ENCODE results near the gene BCAS3. TPM values are rescaled to one million over a fixed set of nuclear protein-coding genes. Genes with fewer than 3 reads are reported as not detected.

Gene BCAS3
- total RNA-seq, 1 donor from 2014 or later = 29.6 TPM

DNA sequence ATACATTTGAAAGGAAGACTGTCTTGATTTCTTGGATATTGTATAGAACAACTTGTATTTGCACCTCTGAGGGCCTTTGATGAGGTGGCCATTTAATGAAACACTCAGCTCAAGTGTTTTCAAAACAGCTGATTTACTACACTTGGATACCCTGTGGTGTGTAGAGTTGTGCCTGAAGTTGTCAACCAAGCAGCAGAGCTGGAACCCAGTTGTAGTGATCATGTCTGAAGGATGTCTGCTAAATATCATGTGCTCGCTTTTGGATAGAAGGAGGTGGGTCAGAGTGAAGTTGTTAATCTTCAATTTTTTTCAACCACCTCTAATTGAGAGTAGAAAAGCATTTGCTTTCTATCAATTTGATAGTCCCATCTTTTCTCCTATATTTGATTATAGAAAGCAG, 546.1 kb downstream of the BCAS3 start:
- Histone ChIP-seq H3K27ac (no peak overlapping the region), H3K9me3 (no peaks in the 10 kb centered on the region), H3K27me3 (ENCODE audit: low read depth) (no peaks in the 10 kb centered on the region), H3K36me3 (no peaks in the 10 kb centered on the region), H3K4me3 (no peak overlapping the region), H3K4me1 (peaks cover 20% of the 10 kb centered on the region)
- intact Hi-C loops (cut with DNase I) = no loop called here
- ATAC-seq = no peak
- TF ChIP-seq, protein P1, sequence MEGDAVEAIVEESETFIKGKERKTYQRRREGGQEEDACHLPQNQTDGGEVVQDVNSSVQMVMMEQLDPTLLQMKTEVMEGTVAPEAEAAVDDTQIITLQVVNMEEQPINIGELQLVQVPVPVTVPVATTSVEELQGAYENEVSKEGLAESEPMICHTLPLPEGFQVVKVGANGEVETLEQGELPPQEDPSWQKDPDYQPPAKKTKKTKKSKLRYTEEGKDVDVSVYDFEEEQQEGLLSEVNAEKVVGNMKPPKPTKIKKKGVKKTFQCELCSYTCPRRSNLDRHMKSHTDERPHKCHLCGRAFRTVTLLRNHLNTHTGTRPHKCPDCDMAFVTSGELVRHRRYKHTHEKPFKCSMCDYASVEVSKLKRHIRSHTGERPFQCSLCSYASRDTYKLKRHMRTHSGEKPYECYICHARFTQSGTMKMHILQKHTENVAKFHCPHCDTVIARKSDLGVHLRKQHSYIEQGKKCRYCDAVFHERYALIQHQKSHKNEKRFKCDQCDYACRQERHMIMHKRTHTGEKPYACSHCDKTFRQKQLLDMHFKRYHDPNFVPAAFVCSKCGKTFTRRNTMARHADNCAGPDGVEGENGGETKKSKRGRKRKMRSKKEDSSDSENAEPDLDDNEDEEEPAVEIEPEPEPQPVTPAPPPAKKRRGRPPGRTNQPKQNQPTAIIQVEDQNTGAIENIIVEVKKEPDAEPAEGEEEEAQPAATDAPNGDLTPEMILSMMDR (IDR thresholded peaks at IDR 0.05) = no peak
- DNase-seq = no peak

DNA sequence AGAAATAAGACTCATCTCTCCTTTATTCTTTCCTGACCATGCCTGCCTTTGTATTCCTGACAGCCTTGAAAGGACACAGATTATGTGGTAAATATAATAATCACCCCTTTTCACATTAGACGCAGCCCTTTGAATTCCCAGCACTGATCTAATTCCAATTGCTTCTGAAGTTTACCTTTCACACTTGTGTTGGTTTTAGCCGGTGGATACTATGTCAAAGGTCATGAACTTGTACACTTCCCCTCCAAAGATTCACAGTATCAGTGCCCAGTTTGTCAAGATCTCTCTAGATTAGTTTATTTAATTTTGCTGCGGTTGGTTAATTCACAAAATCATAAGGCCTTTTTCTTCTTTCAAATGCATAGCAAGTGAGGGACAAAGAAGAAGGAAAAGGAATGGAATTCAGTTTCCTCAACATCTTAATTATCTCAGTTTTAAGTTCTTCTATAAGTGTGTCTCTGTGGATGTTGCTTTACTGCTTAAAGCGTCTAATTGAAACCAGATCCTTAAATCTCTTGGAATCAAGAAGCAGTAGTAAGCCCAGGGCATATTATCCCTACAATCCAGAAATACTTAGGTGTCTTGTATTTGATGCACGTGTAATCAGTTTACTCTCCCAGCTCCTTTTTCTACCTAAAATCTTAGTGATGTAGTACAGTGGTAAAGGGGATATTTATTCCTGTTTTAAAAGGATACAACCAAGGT, 547.7 kb downstream of the BCAS3 start:
- DNase-seq (no peak), ATAC-seq (no peak)
- no peak overlapping the region for H3K27ac ChIP-seq
- H3K36me3 ChIP-seq = no peaks in the 10 kb centered on the region
- TF ChIP-seq, protein P1 (IDR thresholded peaks at IDR 0.05) = no peak
- no peaks in the 10 kb centered on the region for H3K9me3 ChIP-seq
- H3K4me1 ChIP-seq = peaks cover 15% of the 10 kb centered on the region
- no peak overlapping the region for H3K4me3 ChIP-seq
- intact Hi-C loops (cut with DNase I) = no loop called here
- no peaks in the 10 kb centered on the region for H3K27me3 ChIP-seq (ENCODE audit: low read depth)

DNA sequence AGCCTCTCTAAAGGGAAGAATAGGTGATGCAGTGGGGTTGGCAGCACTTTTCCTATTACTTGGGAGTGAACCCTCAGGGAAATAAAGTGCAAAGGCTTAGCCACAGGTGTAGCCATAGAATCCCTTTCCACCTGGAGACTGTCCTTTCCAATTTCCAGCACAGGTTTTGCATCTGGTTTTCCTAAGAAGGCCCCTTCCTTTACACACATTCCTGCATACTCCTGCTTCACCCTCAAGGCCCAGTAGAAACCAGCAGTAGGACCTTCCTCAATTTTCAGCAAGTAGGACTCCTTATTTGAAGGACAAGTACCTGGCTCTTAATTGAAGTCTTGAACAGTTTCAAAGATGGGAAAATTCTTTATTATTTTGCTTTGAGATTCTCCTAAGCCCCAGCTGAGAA, 550.2 kb downstream of the BCAS3 start:
- H3K4me3 ChIP-seq = no peak overlapping the region
- no peaks in the 10 kb centered on the region for H3K4me1 ChIP-seq
- no peaks in the 10 kb centered on the region for H3K36me3 ChIP-seq
- no peak for DNase-seq
- H3K27ac ChIP-seq = no peak overlapping the region
- TF ChIP-seq, protein P1 (IDR thresholded peaks at IDR 0.05) = no peak
- ATAC-seq = no peak
- intact Hi-C loops (cut with DNase I) = no loop called here
- no peaks in the 10 kb centered on the region for H3K9me3 ChIP-seq
- no peaks in the 10 kb centered on the region for H3K27me3 ChIP-seq (ENCODE audit: low read depth)

DNA sequence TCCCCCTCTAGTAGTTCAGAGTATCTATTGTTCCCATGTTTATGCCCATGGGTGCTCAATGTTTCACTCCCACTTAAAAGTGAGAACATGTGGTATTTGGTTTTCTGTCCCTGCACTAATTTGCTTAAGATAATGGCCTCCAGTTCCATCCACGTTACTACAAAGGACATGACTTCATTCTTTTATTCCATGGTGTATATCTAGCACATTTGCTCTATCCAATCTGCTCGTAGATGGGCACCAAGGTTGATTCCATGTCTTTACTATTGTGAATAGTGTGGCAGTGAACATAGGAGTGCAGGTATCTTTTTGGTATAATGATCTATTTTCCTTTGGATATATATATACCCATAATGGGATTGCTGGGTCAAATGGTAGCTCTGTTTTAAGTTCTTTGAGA, 552.8 kb downstream of the BCAS3 start:
- no peaks in the 10 kb centered on the region for H3K9me3 ChIP-seq
- DNase-seq = no peak
- H3K4me3 ChIP-seq = no peak overlapping the region
- no peak overlapping the region for H3K27ac ChIP-seq
- intact Hi-C loops (cut with DNase I) = no loop called here
- H3K4me1 ChIP-seq = peaks cover 6% of the 10 kb centered on the region
- H3K27me3 ChIP-seq (ENCODE audit: low read depth) = no peaks in the 10 kb centered on the region
- no peaks in the 10 kb centered on the region for H3K36me3 ChIP-seq
- TF ChIP-seq, protein P1 (IDR thresholded peaks at IDR 0.05) = no peak
- no peak for ATAC-seq

DNA sequence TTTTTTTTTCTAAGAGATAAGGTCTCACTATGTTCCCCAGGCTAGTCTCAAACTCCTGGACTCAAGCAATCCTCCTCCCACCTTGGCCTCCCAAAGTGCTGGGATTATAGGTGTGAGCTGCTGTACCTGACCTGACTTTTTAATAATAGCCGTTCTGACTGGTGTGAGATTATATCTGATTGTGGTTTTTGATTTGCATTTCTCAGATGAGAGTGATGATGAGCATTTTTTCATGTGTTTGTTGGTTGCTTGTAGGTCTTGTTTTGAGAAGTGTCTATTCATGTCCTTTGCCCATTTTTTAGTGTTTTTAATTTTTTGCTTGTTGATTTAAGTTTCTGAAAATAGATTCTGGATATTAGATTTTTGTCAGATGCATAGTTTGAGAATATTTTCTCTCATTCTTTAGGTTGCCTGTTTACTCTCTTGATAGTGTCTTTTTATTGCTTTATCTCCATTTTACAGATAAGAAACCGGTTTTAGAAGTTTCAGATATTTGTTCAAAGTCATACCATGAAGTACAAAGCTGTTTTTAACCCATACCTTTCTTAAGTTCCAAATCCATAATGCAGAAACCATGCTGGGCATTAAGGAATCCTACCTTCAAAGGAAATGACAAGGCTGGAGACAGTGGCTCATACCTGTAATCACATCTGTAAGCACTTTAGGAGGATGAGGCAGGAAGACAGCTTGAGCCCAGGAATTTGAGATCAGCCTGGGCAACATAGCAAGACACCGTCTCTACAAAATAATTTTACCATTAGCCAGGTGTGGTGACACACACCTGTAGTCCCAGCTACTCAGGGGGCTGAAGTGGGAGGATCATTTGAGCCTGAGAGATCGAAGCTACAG, 553.5 kb downstream of the BCAS3 start:
- DNase-seq = no peak
- TF ChIP-seq, protein P1 (IDR thresholded peaks at IDR 0.05) = no peak
- Histone ChIP-seq H3K27me3 (ENCODE audit: low read depth) (no peaks in the 10 kb centered on the region), H3K4me3 (no peak overlapping the region), H3K9me3 (no peaks in the 10 kb centered on the region), H3K4me1 (peaks cover 13% of the 10 kb centered on the region), H3K36me3 (no peaks in the 10 kb centered on the region), H3K27ac (no peak overlapping the region)
- ATAC-seq = no peak
- intact Hi-C loops (cut with DNase I) = no loop called here
